ENCODE data around the gene CAPN10. TPM values are rescaled to one million over a fixed set of nuclear protein-coding genes. Genes with fewer than 3 reads are reported as not detected.

Gene CAPN10
- total and polyA plus RNA-seq, 2 experiments from 2014 or later = 10.0 to 29.5 TPM

DNA sequence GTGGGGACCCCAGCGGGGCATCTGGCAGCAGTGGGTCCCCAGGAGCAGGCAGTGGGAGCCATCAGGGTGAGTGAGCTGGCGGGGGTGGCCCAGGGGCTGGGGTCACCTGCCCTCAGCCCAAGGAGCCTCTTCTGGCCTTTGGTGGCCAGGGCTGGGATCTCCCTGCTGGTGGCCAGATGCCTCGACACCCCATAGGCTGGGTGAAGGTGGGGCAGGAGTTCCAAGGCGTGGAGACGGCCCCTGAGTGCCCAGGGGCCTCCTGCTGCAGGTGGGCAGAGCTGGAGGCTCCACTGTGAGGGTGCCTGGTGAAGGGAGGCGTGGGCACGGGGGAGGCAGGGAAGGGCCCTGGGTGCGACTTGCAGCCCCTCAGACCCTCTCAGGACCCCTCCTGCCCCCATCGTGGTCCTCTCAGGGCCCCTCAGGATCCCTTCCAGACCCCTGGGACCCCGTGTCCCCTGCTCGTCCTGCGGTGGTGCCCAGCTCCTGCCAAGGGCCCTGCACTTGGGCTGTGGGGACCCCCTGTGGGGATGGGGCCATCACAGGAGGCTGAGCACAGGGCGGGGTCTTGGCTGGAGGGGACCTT lies 33.7 kb downstream of the CAPN10 start:
- 64 to 65% methylated on average over 9 to 11 of the region's 13 CpGs for WGBS, 2 experiments (ENCODE audit: low coverage in 1 of 2, low lambda C conversion rate in 2 of 2, missing lambda C conversion rate in 2 of 2)
- 0 out of 2 replicates have a peak, but pooled peaks cover 1% of the 10 kb centered on the region for H3K4me1 ChIP-seq (ENCODE audit: insufficient read depth)
- H3F3A ChIP-seq (ENCODE audit: insufficient read depth) = no peaks in the 10 kb centered on the region
- H3K4me3 ChIP-seq = no peak overlapping the region
- H3K9me3 ChIP-seq (ENCODE audit: low read depth) = no peaks in the 10 kb centered on the region
- no peak for DNase-seq
- H3K9ac ChIP-seq = no peak overlapping the region
- no peaks in the 10 kb centered on the region; the same call in 1 of the 2 replicates for H3K36me3 ChIP-seq (ENCODE audit: low read depth)
- no peak overlapping the region for H3K4me2 ChIP-seq (ENCODE audit: unreplicated experiment)
- no peaks in the 10 kb centered on the region for H3K79me2 ChIP-seq (ENCODE audit: insufficient read depth)
- H2AFZ ChIP-seq = no peak overlapping the region
- H4K20me1 ChIP-seq (ENCODE audit: insufficient read depth) = no peaks in the 10 kb centered on the region
- no peaks in the 10 kb centered on the region for H3K9me2 ChIP-seq (ENCODE audit: insufficient read depth)
- TF ChIP-seq EZH2phosphoT487 (IDR thresholded peaks at IDR 0.05; ENCODE audit: insufficient read depth, low read depth) = no peak
- no peak for TF ChIP-seq EZH2 (IDR thresholded peaks at IDR 0.05; ENCODE audit: insufficient read depth, poor library complexity, severe bottlenecking)
- H3K27ac ChIP-seq = no peak overlapping the region
- in situ Hi-C loops (cut with MboI) = no loop called here
- no peaks in the 10 kb centered on the region for H3K27me3 ChIP-seq (replicated peaks; ENCODE audit: insufficient read depth)

DNA sequence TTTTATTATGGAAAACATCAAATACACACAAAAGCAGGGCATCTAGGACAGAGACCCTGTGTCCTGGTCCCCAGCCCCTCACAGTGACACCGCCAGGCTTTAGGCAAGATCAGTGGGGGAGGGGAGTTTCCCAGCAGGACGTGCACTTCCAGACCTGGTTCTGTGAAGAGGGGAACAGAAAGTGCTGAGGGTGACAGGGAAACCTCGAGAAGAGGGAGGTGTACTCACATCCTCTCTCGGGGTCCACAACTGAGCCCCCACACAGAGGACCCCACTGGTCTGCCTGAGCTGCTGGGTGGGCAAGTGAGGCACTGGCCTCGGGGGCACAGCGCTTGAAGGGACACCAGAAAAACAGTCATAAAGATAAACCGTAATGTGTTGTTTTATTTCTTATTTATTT lies 34.3 kb downstream of the CAPN10 start:
- DNase-seq = no peak
- Histone ChIP-seq H3K79me2 (ENCODE audit: insufficient read depth) (no peaks in the 10 kb centered on the region), H3K9me2 (ENCODE audit: insufficient read depth) (no peaks in the 10 kb centered on the region), H3K27ac (no peak overlapping the region), H3K9ac (no peak overlapping the region), H4K20me1 (ENCODE audit: insufficient read depth) (no peaks in the 10 kb centered on the region), H3K4me2 (ENCODE audit: unreplicated experiment) (no peak overlapping the region), H3F3A (ENCODE audit: insufficient read depth) (no peaks in the 10 kb centered on the region), H3K27me3 (replicated peaks; ENCODE audit: insufficient read depth) (no peaks in the 10 kb centered on the region), H3K9me3 (ENCODE audit: low read depth) (no peaks in the 10 kb centered on the region), H3K36me3 (ENCODE audit: low read depth) (no peaks in the 10 kb centered on the region; the same call in 1 of the 2 replicates), H3K4me1 (ENCODE audit: insufficient read depth) (0 out of 2 replicates have a peak, but pooled peaks cover 3% of the 10 kb centered on the region), H2AFZ (no peak overlapping the region), H3K4me3 (no peak overlapping the region)
- WGBS, 2 experiments (ENCODE audit: low coverage in 1 of 2, low lambda C conversion rate in 2 of 2, missing lambda C conversion rate in 2 of 2) = 75 to 77% methylated on average over 7 of the region's 7 CpGs
- no peak for TF ChIP-seq EZH2phosphoT487 (IDR thresholded peaks at IDR 0.05; ENCODE audit: insufficient read depth, low read depth)
- TF ChIP-seq EZH2 (IDR thresholded peaks at IDR 0.05; ENCODE audit: insufficient read depth, poor library complexity, severe bottlenecking) = no peak
- in situ Hi-C loops (cut with MboI) = no loop called here

DNA sequence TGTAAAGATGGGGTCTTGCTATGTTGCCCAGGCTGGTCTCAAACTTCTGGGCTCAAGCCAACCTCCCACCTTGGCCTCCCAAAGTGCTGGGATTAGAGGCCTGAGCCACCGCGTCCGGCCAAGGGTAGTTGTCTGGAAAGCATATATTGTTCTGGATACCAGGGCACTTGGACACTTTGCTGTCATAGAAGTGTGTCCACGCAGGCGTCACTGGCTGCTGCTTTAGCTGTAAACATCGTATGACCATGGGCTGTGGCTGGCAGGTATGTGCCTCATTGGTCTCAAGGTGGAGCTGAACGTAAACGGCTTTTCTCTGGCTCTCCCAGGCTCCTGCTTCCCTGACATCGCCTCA lies 35.5 kb downstream of the CAPN10 start:
- Histone ChIP-seq H2AFZ (no peak overlapping the region), H3F3A (ENCODE audit: insufficient read depth) (no peaks in the 10 kb centered on the region), H4K20me1 (ENCODE audit: insufficient read depth) (no peaks in the 10 kb centered on the region), H3K9me3 (ENCODE audit: low read depth) (no peaks in the 10 kb centered on the region), H3K36me3 (ENCODE audit: low read depth) (no peaks in the 10 kb centered on the region; the same call in 1 of the 2 replicates), H3K27me3 (replicated peaks; ENCODE audit: insufficient read depth) (no peaks in the 10 kb centered on the region), H3K4me1 (ENCODE audit: insufficient read depth) (0 out of 2 replicates have a peak, but pooled peaks cover 3% of the 10 kb centered on the region), H3K9ac (no peak overlapping the region), H3K9me2 (ENCODE audit: insufficient read depth) (no peaks in the 10 kb centered on the region), H3K79me2 (ENCODE audit: insufficient read depth) (no peaks in the 10 kb centered on the region), H3K4me2 (ENCODE audit: unreplicated experiment) (no peak overlapping the region), H3K27ac (no peak overlapping the region), H3K4me3 (no peak overlapping the region)
- TF ChIP-seq EZH2phosphoT487 (IDR thresholded peaks at IDR 0.05; ENCODE audit: insufficient read depth, low read depth) (no peak), EZH2 (IDR thresholded peaks at IDR 0.05; ENCODE audit: insufficient read depth, poor library complexity, severe bottlenecking) (no peak)
- DNase-seq = no peak
- WGBS, 2 experiments (ENCODE audit: low coverage in 1 of 2, low lambda C conversion rate in 2 of 2, missing lambda C conversion rate in 2 of 2) = 77% methylated on average over 9 of the region's 9 CpGs
- in situ Hi-C loops (cut with MboI) = no loop called here

DNA sequence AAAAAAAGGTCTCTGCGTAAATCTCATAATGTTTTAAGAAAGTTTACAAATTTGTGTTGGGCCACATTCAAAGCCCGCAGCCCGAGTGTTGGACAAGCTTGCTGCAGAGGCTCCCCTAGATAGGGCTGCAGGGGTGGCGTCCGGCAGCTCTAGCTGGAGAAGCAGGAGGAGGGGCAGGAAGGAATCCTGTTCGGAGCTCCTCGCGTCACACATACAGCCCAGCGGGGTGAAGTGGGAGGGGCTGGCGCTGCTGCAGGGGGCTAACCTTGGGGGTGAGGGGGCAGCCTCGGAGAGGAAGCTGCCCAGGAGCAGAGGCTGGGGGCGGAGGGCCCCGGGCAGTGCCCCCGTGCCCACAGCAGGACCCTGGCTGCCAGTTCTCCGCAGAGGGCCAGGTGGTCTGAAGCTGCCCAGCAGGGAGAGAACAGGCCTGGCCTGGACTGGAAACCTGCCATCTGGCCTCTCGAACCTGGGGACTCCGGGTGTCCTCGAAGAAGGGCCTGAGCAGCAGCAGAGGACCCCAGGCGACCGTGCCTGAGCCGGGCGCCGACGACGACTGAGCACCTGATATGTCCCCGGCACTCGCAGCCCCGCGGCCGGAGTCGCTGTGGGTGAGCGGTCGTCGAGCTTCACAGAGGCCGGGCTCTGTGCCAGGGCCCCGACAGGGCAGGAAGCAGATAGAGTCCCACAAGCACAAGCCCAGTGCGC lies 36.1 kb downstream of the CAPN10 start:
- H3K9me3 ChIP-seq (ENCODE audit: low read depth) = no peaks in the 10 kb centered on the region
- no peaks in the 10 kb centered on the region for H3K9me2 ChIP-seq (ENCODE audit: insufficient read depth)
- no peak overlapping the region for H3K4me3 ChIP-seq
- WGBS, 2 experiments (ENCODE audit: low coverage in 1 of 2, low lambda C conversion rate in 2 of 2, missing lambda C conversion rate in 2 of 2) = 79 to 83% methylated on average over 34 to 37 of the region's 37 CpGs
- no peak overlapping the region for H2AFZ ChIP-seq
- H3K27me3 ChIP-seq (replicated peaks; ENCODE audit: insufficient read depth) = no peaks in the 10 kb centered on the region
- TF ChIP-seq EZH2phosphoT487 (IDR thresholded peaks at IDR 0.05; ENCODE audit: insufficient read depth, low read depth) = no peak
- no peak for TF ChIP-seq EZH2 (IDR thresholded peaks at IDR 0.05; ENCODE audit: insufficient read depth, poor library complexity, severe bottlenecking)
- H3K4me2 ChIP-seq (ENCODE audit: unreplicated experiment) = no peak overlapping the region
- no peak overlapping the region for H3K27ac ChIP-seq
- H3K36me3 ChIP-seq (ENCODE audit: low read depth) = no peaks in the 10 kb centered on the region; the same call in 1 of the 2 replicates
- in situ Hi-C loops (cut with MboI) = no loop called here
- H3K79me2 ChIP-seq (ENCODE audit: insufficient read depth) = no peaks in the 10 kb centered on the region
- H4K20me1 ChIP-seq (ENCODE audit: insufficient read depth) = no peaks in the 10 kb centered on the region
- 0 out of 2 replicates have a peak, but pooled peaks cover 3% of the 10 kb centered on the region for H3K4me1 ChIP-seq (ENCODE audit: insufficient read depth)
- DNase-seq = no peak
- no peak overlapping the region for H3K9ac ChIP-seq
- no peaks in the 10 kb centered on the region for H3F3A ChIP-seq (ENCODE audit: insufficient read depth)

Data from GM23248 (cell line).